ENCODE results near the gene ZAR1L.

The ZAR1L gene

GRCh38 chr13:32330441-32330840, 15.3 kb upstream of the ZAR1L start:
- H3K27ac ChIP-seq, result no peak overlapping the region
- TF ChIP-seq CTCF (conservative IDR thresholded peaks at IDR 0.05), result no peak

GRCh38 chr13:32323912-32324311, 8.7 kb upstream of the ZAR1L start:
- H3K27ac ChIP-seq, result no peak overlapping the region
- TF ChIP-seq CTCF (conservative IDR thresholded peaks at IDR 0.05), result no peak

GRCh38 chr13:32320528-32320927, 5.4 kb upstream of the ZAR1L start:
- no peak overlapping the region for H3K27ac ChIP-seq
- TF ChIP-seq CTCF (conservative IDR thresholded peaks at IDR 0.05), result no peak

GRCh38 chr13:32317716-32318465, 2.7 kb upstream of the ZAR1L start:
- no peak overlapping the region for H3K27ac ChIP-seq
- TF ChIP-seq CTCF (conservative IDR thresholded peaks at IDR 0.05), result no peak

- peak overlapping the region; percentile 76; the same call in 1 of the 2 replicates for H3K27ac ChIP-seq
- TF ChIP-seq CTCF (conservative IDR thresholded peaks at IDR 0.05), result no peak
Observed at GRCh38 chr13:32316501-32316900, 1.3 kb upstream of the ZAR1L start.

- peak overlapping the region; percentile 76 for H3K27ac ChIP-seq
- TF ChIP-seq CTCF (conservative IDR thresholded peaks at IDR 0.05), result no peak
Observed at GRCh38 chr13:32316028-32316339, 821 bp upstream of the ZAR1L start.

- peak overlapping the region; percentile 76 for H3K27ac ChIP-seq
- TF ChIP-seq CTCF (conservative IDR thresholded peaks at IDR 0.05), result no peak
Observed at GRCh38 chr13:32314271-32315237, 609 bp downstream of the ZAR1L start.

Measured in VCaP (cell line).